ENCODE measurements around the gene WDR82. TPM values are rescaled to one million over a fixed set of nuclear protein-coding genes. Genes with fewer than 3 reads are reported as not detected.
A peak's percentile ranks its signal among the peaks of the same experiment; 100 is the strongest.

Gene WDR82
- total and polyA plus RNA-seq, 2 of the 4 experiments (the other 2 are of a cell fraction) = 38.1 to 68.1 TPM

GRCh38 chr3:52299879-52300611, 21.6 kb upstream of the WDR82 start:
- H3K4me2 ChIP-seq (ENCODE audit: low read depth, low read length) = no peak overlapping the region

More at GRCh38 chr3:52299879-52300611, 21.6 kb upstream of the WDR82 start:
- Histone ChIP-seq H2BK5ac (ENCODE audit: low read depth, low read length, poor library complexity, severe bottlenecking) (no peak overlapping the region), H3K14ac (replicated peaks; ENCODE audit: low read depth, low read length) (peak overlapping the region; percentile 34), H3K4me3 (ENCODE audit: insufficient read depth, low read depth, low read length) (no peak overlapping the region), H3K27me3 (ENCODE audit: control insufficient read depth, insufficient read depth, low read length) (no peaks in the 10 kb centered on the region; the same call in 1 of the 2 replicates), H2AK9ac (replicated peaks; ENCODE audit: low read depth, low read length, poor library complexity) (peak overlapping the region; percentile 49), H3K27ac (ENCODE audit: insufficient read depth, low read length) (peak overlapping the region; percentile 14; the same call in 1 of the 2 replicates), H2AK5ac (ENCODE audit: low read depth, low read length) (peak overlapping the region; percentile 63), H2AFZ (replicated peaks; ENCODE audit: low read length, poor library complexity) (no peak overlapping the region), H4K91ac (ENCODE audit: insufficient read depth, low read depth, low read length) (peak overlapping the region; percentile 35), H3K56ac (ENCODE audit: extremely low read depth, insufficient read depth, low read length) (no peak overlapping the region), H3K36me3 (ENCODE audit: control insufficient read depth, insufficient read depth, low read length) (no peaks in the 10 kb centered on the region), H3K9me1 (ENCODE audit: insufficient read depth, low read length) (peaks cover 4% of the 10 kb centered on the region), H4K8ac (ENCODE audit: low read depth in 2 of 2, low read length in 2 of 2) (peak overlapping the region; percentile 12 to 26; a peak in 1 of 4 replicates), H3K23ac (ENCODE audit: low read depth, low read length) (no peak overlapping the region), H3K79me1 (ENCODE audit: low read depth in 1 of 2, low read length in 2 of 2) (no peaks in the 10 kb centered on the region), H3K4me1 (ENCODE audit: control insufficient read depth, insufficient read depth, low read length) (peaks cover 11% of the 10 kb centered on the region), H4K5ac (ENCODE audit: low read depth, low read length) (no peak overlapping the region), H2BK15ac (ENCODE audit: low read depth, low read length) (no peak overlapping the region; the same call in 2 of the 3 replicates), H3K9ac (ENCODE audit: low read depth, low read length) (0 out of 2 replicates have a peak overlapping the region, but pooled peaks have one; percentile 17), H3K4ac (ENCODE audit: low read depth, low read length) (peak overlapping the region; percentile 36), H4K20me1 (ENCODE audit: insufficient read depth, low read length) (no peaks in the 10 kb centered on the region; the same call in 1 of the 2 replicates), H2BK120ac (ENCODE audit: low read depth, low read length) (peak overlapping the region; percentile 28; the same call in 1 of the 2 replicates), H2BK20ac (ENCODE audit: low read depth, low read length) (no peak overlapping the region), H3K18ac (ENCODE audit: low read depth, low read length) (no peak overlapping the region), H3K9me3 (ENCODE audit: control insufficient read depth, insufficient read depth, low read length) (no peaks in the 10 kb centered on the region)
- ChIA-PET POLR2A (ENCODE audit: unreplicated experiment) (interaction anchor here (0.5 kb wide), 1 partner anchor 332 kb away, joined by 8 read pairs; no protein-coding TSS in a partner anchor), CTCF (interaction anchor here (0.9 kb wide), 1 partner anchor 79 kb away, joined by 3 read pairs; no protein-coding TSS in a partner anchor)
- DNase-seq (peak; percentile 34), ATAC-seq (ENCODE audit: low read depth) (peak; percentile 60)
- in situ Hi-C loops (cut with MboI; ENCODE audit: low sequenced_read_pairs) (no loop called here), intact Hi-C loops (cut with micrococcal nuclease) (no loop called here), dilution Hi-C loops (cut with HindIII; ENCODE audit: low sequenced_read_pairs, unreplicated experiment) (no loop called here)
- TF ChIP-seq SMC3 (IDR thresholded peaks at IDR 0.05; ENCODE audit: low read depth, low read length) = no peak
- 0 out of 2 replicates have a peak, but pooled peaks have one; percentile 14 for TF ChIP-seq BHLHE40 (IDR thresholded peaks at IDR 0.05; ENCODE audit: low read depth, low read length)
- BruUV-seq (replicated peaks) = no TSS peak
- no CpG with 5 or more reads among the region's 14 CpGs for WGBS, 2 experiments (ENCODE audit: extremely low coverage in 2 of 2, insufficient read length in 1 of 2)

Measured in IMR-90 (cell line).